Measurements from ENCODE around the gene KNDC1. TPM values are rescaled to one million over a fixed set of nuclear protein-coding genes. Genes with fewer than 3 reads are reported as not detected.

The KNDC1 gene
- total RNA-seq, 4 donors from 2014 or later = 0.19 to 0.59 (median 0.39) TPM

- H3K4me3 ChIP-seq (ENCODE audit: low read depth, poor library complexity, severe bottlenecking) = no peak overlapping the region
- TF ChIP-seq, protein P1, sequence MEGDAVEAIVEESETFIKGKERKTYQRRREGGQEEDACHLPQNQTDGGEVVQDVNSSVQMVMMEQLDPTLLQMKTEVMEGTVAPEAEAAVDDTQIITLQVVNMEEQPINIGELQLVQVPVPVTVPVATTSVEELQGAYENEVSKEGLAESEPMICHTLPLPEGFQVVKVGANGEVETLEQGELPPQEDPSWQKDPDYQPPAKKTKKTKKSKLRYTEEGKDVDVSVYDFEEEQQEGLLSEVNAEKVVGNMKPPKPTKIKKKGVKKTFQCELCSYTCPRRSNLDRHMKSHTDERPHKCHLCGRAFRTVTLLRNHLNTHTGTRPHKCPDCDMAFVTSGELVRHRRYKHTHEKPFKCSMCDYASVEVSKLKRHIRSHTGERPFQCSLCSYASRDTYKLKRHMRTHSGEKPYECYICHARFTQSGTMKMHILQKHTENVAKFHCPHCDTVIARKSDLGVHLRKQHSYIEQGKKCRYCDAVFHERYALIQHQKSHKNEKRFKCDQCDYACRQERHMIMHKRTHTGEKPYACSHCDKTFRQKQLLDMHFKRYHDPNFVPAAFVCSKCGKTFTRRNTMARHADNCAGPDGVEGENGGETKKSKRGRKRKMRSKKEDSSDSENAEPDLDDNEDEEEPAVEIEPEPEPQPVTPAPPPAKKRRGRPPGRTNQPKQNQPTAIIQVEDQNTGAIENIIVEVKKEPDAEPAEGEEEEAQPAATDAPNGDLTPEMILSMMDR (IDR thresholded peaks at IDR 0.05) = no peak
- TF ChIP-seq POLR2A (IDR thresholded peaks at IDR 0.05) = no peak
- intact Hi-C loops (cut with DNase I; ENCODE audit: low total_unique reads) = no loop called here
- 11 to 12% methylated on average over 20 to 25 of the region's 27 CpGs for WGBS, 2 donors
- DNase-seq (ENCODE audit: low spot score in 2 of 2) = peak; percentile 60 to 94
Observed at GRCh38 chr10:133257489-133258065, 97.6 kb downstream of the KNDC1 start.

GRCh38 chr10:133258066-133258817 is 98.2 kb downstream of the KNDC1 start:
- peak; percentile 64 to 93 for DNase-seq (ENCODE audit: low spot score in 2 of 2)
- TF ChIP-seq, protein P1 (IDR thresholded peaks at IDR 0.05) = no peak
- no peak for TF ChIP-seq POLR2A (IDR thresholded peaks at IDR 0.05)
- intact Hi-C loops (cut with DNase I; ENCODE audit: low total_unique reads) = no loop called here
- 33 to 67% methylated on average over 10 to 15 of the region's 21 CpGs for WGBS, 2 donors
- no peak overlapping the region for H3K4me3 ChIP-seq (ENCODE audit: low read depth, poor library complexity, severe bottlenecking)

DNA sequence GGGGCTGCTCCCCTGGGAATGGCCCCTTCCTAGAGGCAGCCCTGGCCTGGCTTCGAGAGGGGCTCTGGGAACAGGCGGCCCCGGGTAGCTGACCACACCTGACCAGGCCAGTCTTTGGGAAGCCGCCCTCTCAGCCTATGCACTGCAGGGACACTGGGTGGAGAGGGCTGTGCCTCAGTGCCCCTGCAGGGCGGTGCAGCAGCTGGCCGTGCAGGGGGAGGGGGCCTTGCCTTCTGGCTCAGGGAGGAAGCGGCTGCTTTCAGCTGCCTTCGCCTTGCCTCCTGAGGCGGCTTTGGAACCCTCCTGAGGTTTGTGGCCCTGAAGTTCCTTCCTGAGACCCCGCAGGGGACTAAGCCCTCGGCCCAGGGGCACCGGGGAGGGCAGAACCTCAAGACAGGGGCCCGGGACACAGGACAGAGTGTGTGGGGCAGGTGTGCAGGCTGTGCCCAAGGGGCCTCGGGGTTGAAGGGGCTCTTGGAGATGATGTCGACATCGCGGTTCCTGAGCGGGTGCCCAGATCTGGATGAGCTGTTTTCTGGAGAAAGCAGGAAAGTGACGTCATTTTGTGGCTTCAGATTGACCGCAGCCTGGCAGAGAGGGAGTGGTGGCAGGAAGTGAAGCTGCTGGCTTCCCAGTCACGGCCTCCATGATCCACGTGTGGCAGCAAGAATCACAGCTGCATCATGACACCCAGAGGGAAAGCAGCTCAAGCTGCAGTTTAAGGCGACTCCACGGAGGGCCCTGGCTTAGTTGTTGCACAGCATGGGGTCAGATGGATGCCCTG is 99.0 kb downstream of the KNDC1 start:
- 14 to 46% methylated on average over 14 to 18 of the region's 24 CpGs for WGBS, 2 donors
- TF ChIP-seq POLR2A (IDR thresholded peaks at IDR 0.05) = no peak
- TF ChIP-seq, protein P1 (IDR thresholded peaks at IDR 0.05) = no peak
- peak; percentile 89 to 97 for DNase-seq (ENCODE audit: low spot score in 2 of 2)
- no peak overlapping the region for H3K4me3 ChIP-seq (ENCODE audit: low read depth, poor library complexity, severe bottlenecking)
- intact Hi-C loops (cut with DNase I; ENCODE audit: low total_unique reads) = no loop called here

GRCh38 chr10:133259602-133259989 is 99.6 kb downstream of the KNDC1 start:
- no peak overlapping the region for H3K4me3 ChIP-seq (ENCODE audit: low read depth, poor library complexity, severe bottlenecking)
- 59 to 82% methylated on average over 12 of the region's 12 CpGs for WGBS, 2 donors
- TF ChIP-seq, protein P1 (IDR thresholded peaks at IDR 0.05) = no peak
- no peak for TF ChIP-seq POLR2A (IDR thresholded peaks at IDR 0.05)
- intact Hi-C loops (cut with DNase I; ENCODE audit: low total_unique reads) = no loop called here
- no peak for DNase-seq (ENCODE audit: low spot score in 2 of 2)

GRCh38 chr10:133260895-133261725 is 101.1 kb downstream of the KNDC1 start:
- intact Hi-C loops (cut with DNase I; ENCODE audit: low total_unique reads) = no loop called here
- peak overlapping the region; percentile 56 for H3K4me3 ChIP-seq (ENCODE audit: low read depth, poor library complexity, severe bottlenecking)
- WGBS, 2 donors = 31 to 41% methylated on average over 27 to 38 of the region's 50 CpGs
- peak in 1 of 2 donors; percentile 92 for DNase-seq (ENCODE audit: low spot score in 2 of 2)
- TF ChIP-seq POLR2A (IDR thresholded peaks at IDR 0.05) = no peak
- TF ChIP-seq, protein P1 (IDR thresholded peaks at IDR 0.05) = no peak
